ENCODE data around the gene FANCC. TPM values are rescaled to one million over a fixed set of nuclear protein-coding genes. Genes with fewer than 3 reads are reported as not detected.
A peak's percentile ranks its signal among the peaks of the same experiment; 100 is the strongest.

Gene FANCC
- total RNA-seq, 1 donor, result 15.9 TPM

DNA sequence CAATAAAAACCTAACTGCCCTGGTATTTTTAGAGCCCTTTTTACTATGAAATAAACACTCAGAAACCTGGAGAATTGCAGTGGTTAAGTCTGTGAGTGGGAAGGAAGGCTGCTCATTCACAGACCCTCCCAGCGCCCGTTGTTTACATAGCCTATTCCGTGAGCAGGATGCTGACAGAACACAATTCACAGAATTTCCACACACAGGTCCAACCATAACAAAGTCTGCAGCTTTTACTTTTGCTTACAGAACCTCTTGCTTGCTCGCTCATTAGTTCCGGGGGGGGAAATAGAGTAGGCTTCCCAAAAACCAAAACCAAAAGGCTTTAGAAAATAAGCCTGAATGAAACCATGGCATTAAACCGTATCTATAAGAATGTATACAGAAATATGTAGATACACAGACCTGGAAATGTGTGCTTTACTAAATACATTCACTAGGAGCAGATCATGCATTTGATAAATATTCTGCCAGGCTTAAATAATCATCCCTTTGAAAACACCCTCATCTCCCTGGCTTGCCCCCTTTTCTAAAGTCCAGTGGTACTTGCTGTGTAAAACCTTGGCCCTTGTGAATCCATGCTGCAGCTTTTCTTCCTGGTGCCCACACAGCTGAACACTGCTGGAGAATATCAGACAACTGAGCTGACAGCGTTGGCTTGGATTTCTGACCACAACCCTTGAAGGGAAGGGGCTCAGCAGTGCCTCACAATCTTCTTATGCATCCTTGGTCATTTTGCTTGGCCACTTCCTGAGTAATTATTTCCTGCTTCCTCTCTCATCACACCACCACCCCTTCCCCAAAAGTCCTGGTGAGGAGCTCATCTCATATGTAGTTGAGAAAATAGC lies 128.0 kb downstream of the FANCC start:
- DNase-seq (ENCODE audit: low read depth), result peak; percentile 90
- TF ChIP-seq, protein P1, sequence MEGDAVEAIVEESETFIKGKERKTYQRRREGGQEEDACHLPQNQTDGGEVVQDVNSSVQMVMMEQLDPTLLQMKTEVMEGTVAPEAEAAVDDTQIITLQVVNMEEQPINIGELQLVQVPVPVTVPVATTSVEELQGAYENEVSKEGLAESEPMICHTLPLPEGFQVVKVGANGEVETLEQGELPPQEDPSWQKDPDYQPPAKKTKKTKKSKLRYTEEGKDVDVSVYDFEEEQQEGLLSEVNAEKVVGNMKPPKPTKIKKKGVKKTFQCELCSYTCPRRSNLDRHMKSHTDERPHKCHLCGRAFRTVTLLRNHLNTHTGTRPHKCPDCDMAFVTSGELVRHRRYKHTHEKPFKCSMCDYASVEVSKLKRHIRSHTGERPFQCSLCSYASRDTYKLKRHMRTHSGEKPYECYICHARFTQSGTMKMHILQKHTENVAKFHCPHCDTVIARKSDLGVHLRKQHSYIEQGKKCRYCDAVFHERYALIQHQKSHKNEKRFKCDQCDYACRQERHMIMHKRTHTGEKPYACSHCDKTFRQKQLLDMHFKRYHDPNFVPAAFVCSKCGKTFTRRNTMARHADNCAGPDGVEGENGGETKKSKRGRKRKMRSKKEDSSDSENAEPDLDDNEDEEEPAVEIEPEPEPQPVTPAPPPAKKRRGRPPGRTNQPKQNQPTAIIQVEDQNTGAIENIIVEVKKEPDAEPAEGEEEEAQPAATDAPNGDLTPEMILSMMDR (IDR thresholded peaks at IDR 0.05; ENCODE audit: insufficient read depth, low read length), result no peak
- H3K4me3 ChIP-seq (ENCODE audit: low read depth, low read length), result peak overlapping the region; percentile 44

DNA sequence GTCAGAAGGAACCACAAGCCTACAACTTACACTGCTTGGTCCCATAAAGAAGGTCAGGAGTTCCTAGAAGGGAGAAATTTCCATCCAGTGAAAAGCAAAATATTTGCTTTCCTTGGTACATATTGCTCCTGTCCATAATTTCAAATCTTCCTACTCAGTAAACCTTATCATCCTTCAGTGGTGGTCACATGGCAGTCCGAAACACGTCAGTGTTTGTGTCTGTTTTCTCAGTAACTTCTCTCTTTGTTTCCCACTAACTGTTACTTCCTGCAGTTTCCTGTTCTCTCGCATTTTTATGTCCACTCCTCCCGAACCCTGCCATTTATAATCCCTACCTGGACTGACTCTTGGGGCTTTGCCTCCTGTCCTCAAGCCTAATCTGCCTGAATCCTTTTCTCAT lies 129.1 kb downstream of the FANCC start:
- peak; percentile 58 for DNase-seq (ENCODE audit: low read depth)
- TF ChIP-seq, protein P1 (IDR thresholded peaks at IDR 0.05; ENCODE audit: insufficient read depth, low read length), result no peak
- H3K4me3 ChIP-seq (ENCODE audit: low read depth, low read length), result no peak overlapping the region

DNA sequence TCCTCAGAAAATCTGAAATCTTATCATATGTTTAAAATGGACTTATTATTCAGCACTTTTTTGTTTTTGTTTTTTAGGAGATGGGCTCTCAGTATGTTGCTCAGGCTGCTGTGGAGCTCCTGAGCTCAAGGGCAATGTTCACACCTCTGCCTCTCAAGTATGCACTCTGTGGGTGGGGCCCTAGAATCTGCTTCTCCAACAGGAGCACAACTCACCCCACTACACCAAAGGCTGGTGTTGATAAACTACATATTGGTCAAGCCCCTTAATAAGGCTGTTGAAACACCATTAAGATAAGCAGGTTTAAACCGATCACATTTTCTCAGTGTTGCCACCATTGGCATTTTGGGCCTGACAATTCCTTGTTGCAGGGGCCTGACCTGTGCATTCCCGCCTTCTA lies 131.6 kb downstream of the FANCC start:
- TF ChIP-seq, protein P1 (IDR thresholded peaks at IDR 0.05; ENCODE audit: insufficient read depth, low read length), result no peak
- no peak overlapping the region for H3K4me3 ChIP-seq (ENCODE audit: low read depth, low read length)
- DNase-seq (ENCODE audit: low read depth), result no peak

DNA sequence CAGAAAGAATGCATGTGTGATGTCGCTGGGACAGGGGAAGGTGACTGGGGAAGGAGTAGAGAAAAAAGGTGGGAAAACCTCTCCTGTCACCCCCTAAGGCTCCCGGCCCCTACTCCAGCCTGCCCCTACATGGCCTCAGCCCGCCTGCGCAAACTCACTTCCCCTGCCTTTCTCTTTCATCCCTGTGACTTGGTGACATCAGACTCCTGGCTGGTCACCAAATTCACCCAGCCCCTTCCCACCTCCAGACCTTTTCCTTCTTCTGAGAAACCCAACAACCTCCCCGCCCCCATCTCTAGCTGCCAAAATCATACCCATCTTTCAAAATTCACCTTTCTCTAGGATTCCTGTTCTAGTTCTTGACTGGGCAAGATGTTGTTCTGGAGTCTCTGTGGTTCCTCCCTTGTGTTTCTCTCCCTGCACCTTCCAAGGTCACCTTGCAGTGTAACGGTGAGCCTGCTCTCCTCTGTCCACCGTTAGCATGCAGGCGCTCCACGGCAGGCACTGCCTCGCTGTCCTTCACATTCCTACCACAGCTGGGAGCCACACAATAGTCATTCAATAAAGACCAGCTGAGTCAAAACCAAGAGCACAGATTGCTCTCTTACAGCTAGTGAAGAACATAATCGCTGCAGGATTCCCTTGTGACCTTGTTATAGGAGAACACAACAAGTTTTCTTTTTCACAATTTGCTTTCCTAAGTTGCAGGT lies 134.5 kb downstream of the FANCC start:
- TF ChIP-seq, protein P1 (IDR thresholded peaks at IDR 0.05; ENCODE audit: insufficient read depth, low read length), result peak; percentile 24
- no peak overlapping the region for H3K4me3 ChIP-seq (ENCODE audit: low read depth, low read length)
- DNase-seq (ENCODE audit: low read depth), result no peak

DNA sequence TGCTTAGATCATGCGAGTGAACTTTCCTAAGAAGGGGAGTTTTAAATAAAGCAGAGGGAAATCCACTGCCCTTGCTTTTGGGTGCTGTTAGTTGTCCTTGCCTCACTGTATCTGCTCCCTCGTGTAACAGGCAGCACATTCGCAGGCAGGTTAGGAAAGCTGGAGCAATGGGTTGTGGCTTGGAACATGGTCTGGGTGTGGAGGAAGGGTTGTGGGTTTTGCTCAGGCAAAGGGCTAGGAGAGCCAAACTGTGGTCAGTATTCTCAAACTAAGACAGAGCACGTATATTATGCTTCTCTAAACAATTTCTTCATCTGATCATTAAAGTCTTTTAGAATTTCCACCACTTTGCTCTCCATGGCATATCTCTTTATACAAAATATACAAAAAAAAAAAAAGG lies 135.7 kb downstream of the FANCC start:
- H3K4me3 ChIP-seq (ENCODE audit: low read depth, low read length), result no peak overlapping the region
- TF ChIP-seq, protein P1 (IDR thresholded peaks at IDR 0.05; ENCODE audit: insufficient read depth, low read length), result no peak
- no peak for DNase-seq (ENCODE audit: low read depth)

DNA sequence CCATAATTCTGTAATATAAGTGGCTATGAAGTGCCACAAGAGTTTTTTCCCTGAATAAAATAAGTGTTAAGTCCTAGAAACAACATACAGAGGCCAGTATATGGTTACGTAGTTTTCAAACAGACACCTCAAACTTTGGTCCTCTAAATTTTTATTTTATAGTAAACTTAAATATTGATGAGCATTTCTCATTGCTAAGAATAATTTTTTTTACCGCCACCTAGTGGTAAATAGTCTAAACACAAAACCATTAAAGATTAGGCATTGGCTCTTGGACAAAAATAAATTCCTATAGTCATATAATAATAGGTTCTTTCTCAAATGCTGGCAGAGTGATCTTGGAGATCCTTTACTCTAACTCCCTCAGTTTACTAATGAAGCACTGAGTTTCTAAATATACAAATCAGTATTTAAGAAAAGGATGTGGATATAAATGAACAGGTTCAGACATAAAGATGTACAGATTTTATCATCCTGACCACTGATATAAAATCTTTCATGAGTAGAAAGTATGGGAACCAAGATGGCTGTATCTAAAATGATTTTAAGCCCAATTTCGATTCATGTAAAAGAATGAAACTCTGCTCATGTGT lies 136.2 kb downstream of the FANCC start:
- peak; percentile 56 for DNase-seq (ENCODE audit: low read depth)
- H3K4me3 ChIP-seq (ENCODE audit: low read depth, low read length), result no peak overlapping the region
- TF ChIP-seq, protein P1 (IDR thresholded peaks at IDR 0.05; ENCODE audit: insufficient read depth, low read length), result peak; percentile 57
